BJ (cell line): ENCODE measurements around the gene KCTD1. TPM values are rescaled to one million over a fixed set of nuclear protein-coding genes. Genes with fewer than 3 reads are reported as not detected.

ENCODE experiments used
- CTCF ChIA-PET: fragments of 350-600 bp; formaldehyde crosslinking; extraction: SDS; loops from one replicate; lab custom pipeline; 2021; ENCODE audit warnings: antibody characterized with exemption, inconsistent platforms; lab: Yijun Ruan, JAX
- POLR2A ChIA-PET: fragments of 300-600 bp; sonication (Branson Sonifier 250); formaldehyde crosslinking; extraction: SDS; loops from one replicate; lab custom pipeline; 2021; ENCODE audit warnings: antibody characterized with exemption; lab: Charles Lee
- DNase-seq: peaks from one replicate; pipeline ENCODE4 v3.0.0-alpha.2; 2011; ENCODE audit warnings: low read depth
- H3K27me3 ChIP-seq: 2 replicates; pipeline ENCODE4 v1.6.0; 2011; ENCODE audit warnings: low read length; ENCODE audit not compliant: control insufficient read depth, insufficient read depth
- H3K36me3 ChIP-seq: 2 replicates; pipeline ENCODE4 v1.5.1; 2011; ENCODE audit warnings: low read length; ENCODE audit not compliant: control insufficient read depth, insufficient read depth
- H3K4me3 ChIP-seq: 2 replicates; pipeline ENCODE4 v1.5.1; 2011; ENCODE audit warnings: low read depth, mild to moderate bottlenecking, control low read depth, low read length
- polyA plus RNA-seq: library from polyadenylated mRNA; depleted of rRNA; stranded (reverse); fragments of >200 nt; gene quantifications from 2 replicates; pipeline ENCODE4 v1.2.3, GENCODE V29; 2011
- TF ChIP-seq, protein P1 (sequence below): IDR thresholded peaks from 2 replicates; pipeline ENCODE4 v1.5.1; 2011; ENCODE audit warnings: low read depth, mild to moderate bottlenecking, control low read depth, inconsistent platforms, low read length, moderate library complexity; ENCODE audit not compliant: insufficient read depth

The KCTD1 gene
- polyA plus RNA-seq, 1 experiment = 9.6 TPM

DNA sequence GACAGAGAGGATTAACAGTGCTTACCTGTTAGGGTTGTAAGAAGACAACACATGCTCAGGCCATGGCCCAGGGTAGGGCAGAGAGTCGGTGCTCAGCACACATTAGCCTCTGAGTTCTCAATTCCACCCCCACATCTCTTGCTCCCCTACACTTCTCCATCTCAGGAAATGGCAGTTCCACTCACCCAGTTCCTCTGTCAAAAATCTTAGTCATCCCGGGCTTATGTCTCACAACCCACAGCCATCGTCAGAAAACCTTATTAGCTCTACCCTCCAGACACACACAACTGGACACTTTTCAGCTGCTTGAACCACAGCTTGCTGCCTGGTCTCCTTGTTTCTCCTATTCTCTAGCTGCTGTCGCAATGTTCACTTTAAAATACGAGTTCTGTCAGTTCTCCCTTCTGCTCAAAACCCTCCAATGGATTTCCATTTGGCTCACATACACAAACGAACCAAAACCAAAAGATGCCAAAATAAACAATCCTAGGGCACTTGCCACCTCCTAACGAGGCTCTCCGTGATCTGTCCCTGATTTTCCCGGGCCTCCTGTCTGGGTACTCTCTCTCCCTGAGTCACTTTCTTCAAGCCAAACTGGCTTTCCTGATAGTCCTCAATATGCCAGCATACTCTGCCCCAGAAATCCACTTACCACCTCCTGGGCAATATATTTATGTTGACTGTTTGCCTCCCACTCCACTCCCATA is 89.7 kb downstream of the KCTD1 start:
- POLR2A ChIA-PET = no interaction called here
- TF ChIP-seq, protein P1, sequence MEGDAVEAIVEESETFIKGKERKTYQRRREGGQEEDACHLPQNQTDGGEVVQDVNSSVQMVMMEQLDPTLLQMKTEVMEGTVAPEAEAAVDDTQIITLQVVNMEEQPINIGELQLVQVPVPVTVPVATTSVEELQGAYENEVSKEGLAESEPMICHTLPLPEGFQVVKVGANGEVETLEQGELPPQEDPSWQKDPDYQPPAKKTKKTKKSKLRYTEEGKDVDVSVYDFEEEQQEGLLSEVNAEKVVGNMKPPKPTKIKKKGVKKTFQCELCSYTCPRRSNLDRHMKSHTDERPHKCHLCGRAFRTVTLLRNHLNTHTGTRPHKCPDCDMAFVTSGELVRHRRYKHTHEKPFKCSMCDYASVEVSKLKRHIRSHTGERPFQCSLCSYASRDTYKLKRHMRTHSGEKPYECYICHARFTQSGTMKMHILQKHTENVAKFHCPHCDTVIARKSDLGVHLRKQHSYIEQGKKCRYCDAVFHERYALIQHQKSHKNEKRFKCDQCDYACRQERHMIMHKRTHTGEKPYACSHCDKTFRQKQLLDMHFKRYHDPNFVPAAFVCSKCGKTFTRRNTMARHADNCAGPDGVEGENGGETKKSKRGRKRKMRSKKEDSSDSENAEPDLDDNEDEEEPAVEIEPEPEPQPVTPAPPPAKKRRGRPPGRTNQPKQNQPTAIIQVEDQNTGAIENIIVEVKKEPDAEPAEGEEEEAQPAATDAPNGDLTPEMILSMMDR = no peak
- Histone ChIP-seq H3K4me3 (no peak overlapping the region), H3K27me3 (no peaks in the 10 kb centered on the region), H3K36me3 (peaks cover 2% of the 10 kb centered on the region; the same call in 1 of the 2 replicates)
- no peak for DNase-seq
- CTCF ChIA-PET = interaction anchor here (0.6 to 1.0 kb wide), 2 partner anchors 10 to 116 kb away, joined by 3 read pairs; no protein-coding TSS in a partner anchor

DNA sequence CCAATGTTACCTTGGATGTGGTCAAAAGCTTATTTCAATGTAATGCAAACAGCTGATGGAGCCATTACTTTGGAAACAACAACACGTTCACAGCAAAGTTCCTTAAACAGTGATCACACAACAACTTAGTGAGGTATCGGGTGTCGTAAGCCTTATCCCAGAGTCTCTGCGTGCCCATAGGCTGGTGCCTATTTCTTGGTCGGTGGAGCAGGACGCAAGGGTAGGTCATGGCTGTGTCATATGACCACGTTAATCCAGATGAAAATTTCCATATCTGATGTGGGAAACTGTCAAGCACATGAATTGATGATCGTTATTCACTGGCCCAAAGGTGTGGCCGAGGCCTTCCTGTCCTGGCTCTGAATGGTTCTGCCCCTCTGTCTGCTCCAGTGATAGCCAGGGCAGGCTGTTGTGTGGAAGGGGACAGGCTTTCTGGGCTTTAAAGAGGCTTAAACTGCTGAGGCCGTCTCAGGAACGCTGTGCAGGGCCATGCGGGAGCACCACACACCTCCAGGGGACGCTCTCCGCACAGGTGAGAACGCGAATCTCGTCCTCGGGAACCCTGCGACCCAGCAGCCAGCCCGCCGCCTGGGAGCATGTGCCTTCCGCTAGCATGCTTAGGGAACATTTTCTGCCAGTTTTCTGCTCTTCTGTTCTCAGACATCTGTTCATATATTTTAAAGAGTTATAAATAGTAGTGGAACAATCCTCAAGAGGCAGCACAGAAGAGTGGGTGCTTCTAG is 90.6 kb downstream of the KCTD1 start:
- H3K27me3 ChIP-seq = no peaks in the 10 kb centered on the region
- peaks cover 2% of the 10 kb centered on the region; the same call in 1 of the 2 replicates for H3K36me3 ChIP-seq
- ChIA-PET POLR2A (no interaction called here), CTCF (interaction anchor here (0.8 to 1.2 kb wide), 3 partner anchors 9 to 18 kb away, joined by 3 to 4 read pairs (median 3); no protein-coding TSS in a partner anchor)
- no peak overlapping the region for H3K4me3 ChIP-seq
- DNase-seq = no peak
- TF ChIP-seq, protein P1 = no peak

DNA sequence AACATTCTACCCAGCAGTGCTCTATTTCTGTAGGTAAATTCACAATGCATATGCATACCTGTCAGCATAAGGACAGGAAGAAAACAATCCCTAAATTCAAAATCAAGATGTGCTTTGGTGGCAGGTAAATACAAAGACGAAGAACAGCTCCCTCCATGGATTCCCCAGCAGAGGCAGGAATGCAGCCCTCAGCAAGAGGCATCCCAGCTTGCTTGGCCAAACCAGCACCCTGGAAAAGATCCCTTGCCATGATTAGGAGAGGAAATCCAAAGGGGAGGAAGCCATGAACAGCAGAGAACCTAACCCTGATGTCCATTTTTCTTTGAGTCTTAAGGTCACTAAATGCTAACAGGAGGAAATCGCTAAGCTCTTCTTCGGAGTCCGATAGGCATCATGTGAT is 91.2 kb downstream of the KCTD1 start:
- H3K27me3 ChIP-seq = no peaks in the 10 kb centered on the region
- H3K36me3 ChIP-seq = peaks cover 2% of the 10 kb centered on the region; the same call in 1 of the 2 replicates
- no peak overlapping the region for H3K4me3 ChIP-seq
- DNase-seq = no peak
- POLR2A ChIA-PET = no interaction called here
- TF ChIP-seq, protein P1 = no peak
- CTCF ChIA-PET = interaction anchor here (0.7 to 1.2 kb wide), 4 partner anchors 9 to 75 kb away, joined by 3 to 4 read pairs (median 4); no protein-coding TSS in a partner anchor

DNA sequence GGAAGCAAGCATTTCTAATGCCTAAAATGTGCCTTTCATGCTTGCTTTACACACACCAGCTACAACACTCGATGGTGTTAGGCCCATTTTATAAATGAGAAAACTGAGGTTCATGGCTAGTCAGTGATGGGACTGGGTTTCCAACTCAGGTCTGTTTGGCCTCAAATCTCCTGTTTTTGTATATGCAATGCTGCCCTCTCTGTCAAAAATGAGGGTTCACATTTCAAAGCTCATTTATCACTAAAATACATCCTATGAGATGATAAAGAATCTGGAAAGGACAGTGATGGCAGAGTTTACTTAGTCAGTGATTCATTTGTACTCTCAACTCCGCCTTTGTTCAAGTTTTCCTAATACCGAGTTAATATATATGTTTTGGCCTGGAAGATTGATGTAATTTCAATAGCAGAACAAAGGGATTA is 92.3 kb downstream of the KCTD1 start:
- TF ChIP-seq, protein P1 = no peak
- H3K36me3 ChIP-seq = peaks cover 2% of the 10 kb centered on the region; the same call in 1 of the 2 replicates
- no peak for DNase-seq
- H3K27me3 ChIP-seq = no peaks in the 10 kb centered on the region
- no peak overlapping the region for H3K4me3 ChIP-seq
- ChIA-PET CTCF (interaction anchor here (0.9 to 1.3 kb wide), 2 partner anchors 13 to 14 kb away, joined by 3 to 5 read pairs; no protein-coding TSS in a partner anchor), POLR2A (no interaction called here)

DNA sequence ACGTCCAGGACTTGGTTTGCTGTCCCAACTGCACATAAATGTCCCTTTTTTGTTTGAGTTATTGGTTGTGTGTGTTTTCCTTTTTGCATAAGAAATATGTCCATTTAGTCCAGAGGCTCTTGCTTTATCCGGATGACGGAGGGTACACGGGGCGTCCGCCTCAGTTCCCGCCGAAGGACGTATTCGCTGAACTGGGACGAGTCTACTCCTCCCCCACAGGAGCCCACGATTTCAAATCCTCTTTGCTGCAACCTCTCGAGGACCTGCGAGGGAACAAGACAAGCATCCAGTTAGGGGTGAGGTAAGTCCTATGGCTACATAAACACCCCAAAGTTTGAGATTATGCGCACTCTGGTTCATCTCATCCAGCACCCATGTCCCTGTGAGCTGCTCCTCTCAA is 92.7 kb downstream of the KCTD1 start:
- no peak overlapping the region for H3K4me3 ChIP-seq
- ChIA-PET CTCF (interaction anchor here (0.9 to 1.3 kb wide), 2 partner anchors 13 to 14 kb away, joined by 3 to 5 read pairs; no protein-coding TSS in a partner anchor), POLR2A (no interaction called here)
- DNase-seq = no peak
- TF ChIP-seq, protein P1 = no peak
- H3K27me3 ChIP-seq = no peaks in the 10 kb centered on the region
- H3K36me3 ChIP-seq = peaks cover 2% of the 10 kb centered on the region; the same call in 1 of the 2 replicates
